Measurements from ENCODE around the gene VASH2.

Gene VASH2

DNA sequence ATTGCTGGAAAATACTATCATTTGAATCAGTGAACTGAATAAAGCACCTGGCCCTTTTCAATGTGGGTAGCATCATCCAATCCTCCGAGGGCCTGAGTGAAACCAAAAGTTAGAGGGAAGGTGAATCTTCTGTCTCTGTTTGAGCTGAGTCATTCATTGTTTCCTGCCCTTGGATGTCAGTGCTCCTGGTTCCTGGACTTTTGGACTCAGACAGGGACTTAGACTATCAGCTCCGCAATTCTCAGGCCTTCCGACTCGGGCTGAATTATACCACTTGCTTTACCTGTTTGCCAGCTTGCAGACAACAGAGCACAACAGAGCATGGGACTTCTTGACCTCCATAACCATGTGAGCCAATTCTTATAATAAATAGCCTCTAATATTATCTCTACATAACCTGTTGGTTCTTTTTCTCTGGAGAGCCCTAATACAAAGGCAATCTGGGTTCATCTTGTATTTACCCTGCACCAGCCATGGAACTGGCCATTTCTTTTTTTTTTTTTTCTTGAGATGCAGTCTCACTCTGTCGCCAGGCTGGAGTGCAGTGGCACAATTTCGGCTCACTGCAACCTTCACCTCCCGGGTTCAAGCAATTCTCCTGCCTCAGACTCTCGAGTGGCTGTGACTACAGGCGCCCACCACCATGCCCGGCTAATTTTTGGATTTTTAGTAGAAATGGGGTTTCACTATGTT is 19.2 kb upstream of the VASH2 start:
- no peak for DNase-seq

DNA sequence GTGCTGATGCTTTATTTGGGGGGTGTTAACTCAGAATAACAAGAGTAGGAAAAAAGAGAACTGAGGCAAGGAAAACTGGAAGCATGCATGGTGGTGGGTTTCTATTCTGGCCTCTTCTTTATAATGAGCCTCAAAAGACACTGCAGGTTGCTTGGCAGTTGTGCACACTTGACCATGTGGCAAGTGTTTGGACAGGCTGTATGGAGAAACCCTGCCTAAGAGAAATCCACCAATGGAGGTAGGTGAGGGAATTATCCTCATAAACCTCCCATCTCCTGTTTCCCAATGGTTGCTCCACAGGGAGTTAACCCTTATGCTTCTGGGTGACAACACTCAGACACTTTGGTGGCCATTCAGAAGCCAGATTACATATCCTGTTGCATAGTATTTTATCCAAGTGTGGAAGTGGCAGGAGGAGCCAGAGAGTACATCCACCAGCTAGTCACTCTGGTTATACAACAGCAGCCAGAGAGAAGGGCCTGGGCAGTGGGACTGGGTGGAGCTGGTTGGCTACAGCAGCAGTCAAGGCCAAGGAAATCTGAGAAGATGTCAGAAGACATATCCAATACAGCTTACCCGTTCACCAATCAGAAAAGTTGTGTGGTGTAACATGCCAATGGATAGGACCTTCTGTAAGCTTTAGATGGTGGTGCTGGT is 16.4 kb upstream of the VASH2 start:
- no peak for DNase-seq

DNA sequence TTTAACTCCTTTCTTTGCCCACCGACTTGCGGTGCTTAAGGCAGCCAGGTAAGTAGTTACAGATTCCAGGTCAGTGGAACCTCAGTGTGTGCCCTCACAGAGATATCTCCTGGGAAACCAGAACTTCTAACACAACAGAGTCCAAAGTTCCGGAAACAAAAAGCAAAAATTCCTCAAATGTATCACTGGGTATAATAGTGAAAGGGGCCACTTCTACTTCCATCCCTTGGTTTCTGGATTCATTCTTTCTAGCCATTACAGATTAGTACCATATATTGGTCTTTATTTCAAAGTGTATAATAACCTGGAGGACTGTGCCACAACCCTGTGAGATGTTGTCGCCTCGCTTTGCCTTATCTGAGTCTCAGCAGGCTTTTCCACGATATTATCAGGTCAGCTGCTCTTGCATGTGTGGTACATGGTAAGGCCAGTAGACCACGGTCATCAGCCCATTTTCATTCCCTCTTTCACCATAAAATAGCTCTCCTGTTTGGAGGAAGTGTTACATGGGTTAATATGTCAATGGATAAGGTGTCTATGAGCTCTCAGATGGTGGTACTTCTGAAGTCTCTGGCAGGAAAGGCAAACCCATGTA is 14.9 kb upstream of the VASH2 start:
- no peak for DNase-seq

DNA sequence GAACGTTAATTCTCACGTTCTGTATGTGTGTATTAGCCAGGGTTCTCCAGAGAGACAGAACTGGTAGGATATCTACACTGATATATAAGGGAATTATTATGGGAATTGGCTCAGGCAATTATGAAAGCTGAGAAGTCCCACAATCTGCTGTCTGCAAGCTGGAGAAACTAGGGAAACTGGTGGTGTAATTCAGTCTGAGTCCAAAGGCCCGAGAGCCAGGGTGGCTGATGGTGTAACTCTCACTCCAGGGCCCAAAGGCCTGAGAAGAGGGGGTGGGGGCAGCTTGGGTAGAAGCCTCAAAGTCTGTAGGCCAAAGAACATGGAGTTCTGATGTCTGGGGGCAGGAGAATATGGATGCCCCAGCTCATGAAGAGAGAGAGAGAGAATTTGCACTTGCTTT is 13.3 kb upstream of the VASH2 start:
- DNase-seq, result no peak

DNA sequence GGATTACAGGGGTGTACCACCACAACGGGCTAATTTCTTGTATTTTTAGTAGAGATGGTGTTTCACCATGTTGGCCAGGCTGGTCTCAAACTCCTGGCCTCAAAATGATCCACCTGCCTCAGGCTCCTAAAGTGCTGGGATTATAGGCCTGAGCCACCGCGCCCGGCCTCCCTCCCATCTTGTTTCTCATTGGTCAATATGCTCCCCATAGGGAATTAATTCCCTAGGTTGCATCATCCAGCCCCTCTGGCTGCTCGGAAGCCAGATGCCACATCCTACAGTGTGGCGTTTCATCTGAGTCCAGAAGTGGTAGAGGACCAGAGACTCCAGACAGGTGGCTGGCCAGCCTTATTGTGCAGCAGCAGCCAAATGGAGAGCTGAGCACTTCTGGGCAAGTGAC is 11.5 kb upstream of the VASH2 start:
- DNase-seq, result no peak

DNA sequence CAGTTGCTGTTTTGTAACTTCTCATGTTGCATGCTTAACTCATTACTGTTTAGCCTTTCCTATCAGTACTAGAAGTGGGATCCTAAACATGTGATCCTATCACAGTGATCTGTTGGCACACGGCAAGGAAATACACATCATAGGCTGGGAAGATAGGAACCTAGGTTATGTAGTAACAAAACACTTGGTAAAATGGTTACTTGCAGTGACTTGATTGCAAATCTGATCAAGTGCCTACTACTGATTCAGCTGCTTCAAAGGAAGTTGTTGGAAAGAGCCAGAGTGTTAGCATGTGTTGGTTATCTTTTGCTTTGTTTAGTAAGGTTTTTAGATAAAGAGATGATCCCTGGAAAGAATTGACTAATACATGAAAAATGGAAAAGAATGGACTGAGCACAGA is 8.9 kb upstream of the VASH2 start:
- no peak for DNase-seq

DNA sequence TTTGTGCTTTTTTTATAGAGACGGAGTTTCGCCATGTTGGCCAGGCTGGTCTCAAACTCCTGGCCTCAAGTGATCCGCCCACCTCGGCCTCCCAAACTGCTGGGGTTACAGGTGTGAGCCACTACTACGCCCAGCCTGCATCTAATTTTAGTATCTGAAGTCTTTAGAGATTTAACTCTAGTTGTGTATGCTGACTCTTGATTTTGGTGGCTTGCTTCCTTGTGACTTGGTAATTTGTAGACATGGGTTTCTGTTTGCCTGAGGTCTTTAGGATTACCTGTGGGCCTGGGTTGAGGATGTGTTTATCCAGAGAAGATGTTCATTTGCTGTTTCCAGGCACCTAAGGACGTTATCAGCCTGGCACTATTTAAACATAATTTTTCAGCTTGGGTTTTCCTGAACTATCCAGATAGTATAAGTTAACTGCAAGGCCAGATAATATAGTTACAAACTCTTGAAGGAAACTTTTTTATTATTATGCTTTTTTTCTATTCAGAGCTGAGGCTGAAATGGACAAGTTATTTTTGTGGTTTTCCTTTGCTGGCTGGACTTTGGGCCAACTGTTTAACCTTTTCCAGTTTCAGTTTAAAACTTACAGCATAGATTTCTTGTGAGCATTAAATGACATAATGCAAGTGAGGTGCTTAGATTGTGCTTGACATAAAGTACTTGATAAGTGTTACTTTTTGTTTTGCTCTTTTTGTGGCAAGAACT is 7.5 kb upstream of the VASH2 start:
- no peak for DNase-seq

DNA sequence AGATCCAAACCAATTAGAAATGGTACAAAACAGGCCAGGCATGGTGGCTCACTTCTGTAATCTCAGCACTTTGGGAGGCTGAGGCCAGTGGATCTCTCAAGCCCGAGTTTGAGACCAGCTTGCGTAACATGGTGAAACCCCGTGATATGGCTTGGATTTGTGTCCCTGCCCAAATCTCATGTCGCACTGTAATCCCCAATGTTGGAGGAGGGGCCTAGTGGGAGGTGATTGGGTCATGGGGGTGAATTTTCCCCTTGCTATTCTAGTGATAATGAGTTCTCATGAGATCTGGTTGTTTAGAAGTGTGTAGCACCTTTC is 7.0 kb upstream of the VASH2 start:
- DNase-seq, result no peak

DNA sequence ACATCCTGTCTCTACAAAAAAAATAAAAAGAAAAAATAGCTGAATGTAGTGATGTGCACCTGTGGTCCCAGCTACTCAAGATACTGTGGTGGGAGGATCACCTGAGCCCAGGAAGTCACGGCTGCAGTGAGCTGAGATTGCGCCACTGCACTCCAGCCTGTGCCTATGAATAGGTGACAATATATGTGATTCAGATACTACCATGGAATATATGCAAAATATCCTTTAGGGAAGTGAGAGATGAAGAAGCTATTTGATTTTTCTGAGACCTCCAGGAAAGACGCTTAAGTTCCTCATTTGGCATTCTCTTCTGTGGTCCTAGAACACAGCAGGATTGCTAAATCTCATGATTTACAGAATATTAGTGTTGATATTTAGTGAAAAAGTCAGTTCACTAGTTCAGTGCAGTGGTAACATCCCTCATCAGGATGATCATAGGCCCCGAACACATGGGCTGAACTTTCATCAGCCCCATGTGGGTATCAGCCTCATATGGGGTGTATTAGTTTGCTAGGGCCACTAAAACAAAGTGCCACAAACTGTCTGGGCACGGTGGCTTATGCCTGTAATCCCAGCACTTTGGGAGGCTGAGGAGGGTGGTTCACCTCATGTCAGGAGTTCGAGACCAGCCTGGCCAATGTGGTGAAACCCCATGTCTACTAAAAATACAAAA is 6.0 kb upstream of the VASH2 start:
- no peak for DNase-seq

DNA sequence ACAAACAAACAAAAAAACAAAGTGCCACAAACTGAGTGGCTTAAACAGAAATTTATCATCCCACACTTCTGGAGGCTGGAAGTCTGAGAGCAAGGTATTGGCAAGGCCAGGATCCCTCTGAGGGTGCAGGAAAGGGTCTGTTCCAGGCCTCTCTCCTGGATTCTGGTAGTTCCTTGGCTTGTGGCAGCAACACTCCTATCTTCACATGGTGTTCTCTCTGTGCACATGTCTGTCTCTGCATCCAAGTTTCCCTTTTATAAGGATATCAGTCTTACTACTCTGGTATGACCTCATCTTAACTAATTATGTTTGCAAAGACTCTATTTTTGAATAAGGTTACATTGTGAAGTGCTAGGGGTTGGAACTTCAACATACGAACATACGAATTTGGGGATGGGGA is 5.3 kb upstream of the VASH2 start:
- DNase-seq, result no peak

DNA sequence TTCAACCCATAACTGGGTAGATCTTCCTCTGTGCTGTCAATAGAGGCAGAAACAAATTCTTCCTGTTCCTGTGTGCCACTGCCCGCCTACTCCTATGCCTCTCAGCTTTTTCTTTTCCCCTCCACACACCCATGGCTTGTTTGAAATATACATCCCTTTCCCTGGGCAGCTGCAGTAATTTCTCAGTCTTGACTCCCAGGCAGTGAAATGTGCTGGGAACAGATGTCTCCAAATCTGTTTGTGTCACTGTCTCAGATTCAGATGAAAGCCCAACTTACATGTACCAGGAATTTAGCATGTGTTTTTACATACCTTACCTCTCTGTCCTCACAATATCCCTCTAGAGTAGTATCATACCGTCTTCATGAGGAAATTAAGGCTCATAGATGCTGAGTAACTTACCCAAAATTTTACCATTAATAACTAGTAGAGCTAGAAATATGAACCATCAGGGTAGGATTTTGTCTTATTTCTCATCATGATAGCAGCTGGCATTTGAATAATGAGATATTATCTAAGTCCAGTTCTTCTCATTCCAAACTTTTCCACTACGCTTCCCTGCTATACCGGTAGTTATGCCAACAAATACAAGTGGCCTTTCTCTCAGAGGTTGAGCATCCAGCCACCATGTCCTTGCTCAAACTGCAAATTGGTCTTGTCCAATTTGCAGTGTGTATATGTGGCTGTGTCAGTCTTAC is 4.7 kb upstream of the VASH2 start:
- no peak for DNase-seq

DNA sequence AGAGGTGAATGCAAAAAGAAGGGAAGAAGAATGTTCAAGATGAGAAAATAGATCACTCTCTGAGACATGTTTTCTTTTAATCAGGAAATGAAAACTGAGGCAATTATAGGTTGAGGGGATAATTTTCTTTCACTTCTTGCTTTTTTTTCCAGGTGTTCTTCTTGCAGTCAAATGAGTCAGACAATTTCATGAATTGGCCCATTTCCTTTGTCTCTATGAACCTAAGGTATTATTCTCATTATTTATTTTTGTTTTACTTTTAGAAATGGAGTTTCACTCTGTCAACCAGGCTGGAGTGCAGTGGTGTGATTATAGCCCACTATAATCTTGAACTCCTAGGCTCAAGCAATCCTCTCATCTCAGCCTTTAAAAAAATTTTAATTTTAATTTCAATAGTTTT is 3.5 kb upstream of the VASH2 start:
- no peak for DNase-seq

DNA sequence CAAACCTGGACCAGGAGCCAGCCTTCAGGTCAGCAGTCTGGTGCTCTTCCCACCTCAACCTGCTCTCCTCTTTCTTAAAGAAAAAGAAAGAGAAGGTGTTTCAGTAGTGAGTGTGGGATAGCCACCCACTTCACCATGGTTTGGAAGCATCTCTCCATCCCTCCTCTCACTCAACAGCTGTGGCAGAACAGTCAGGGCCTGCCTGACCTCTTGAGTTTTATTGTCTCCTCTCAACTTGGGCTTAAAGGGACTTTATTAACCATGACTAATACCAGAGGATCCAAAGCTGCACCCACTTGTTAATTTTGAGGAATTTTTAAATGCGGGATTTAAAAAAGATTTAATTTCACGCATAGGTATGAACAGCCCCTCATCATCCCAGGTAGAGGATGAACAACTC is 570 bp upstream of the VASH2 start:
- no peak for DNase-seq

DNA sequence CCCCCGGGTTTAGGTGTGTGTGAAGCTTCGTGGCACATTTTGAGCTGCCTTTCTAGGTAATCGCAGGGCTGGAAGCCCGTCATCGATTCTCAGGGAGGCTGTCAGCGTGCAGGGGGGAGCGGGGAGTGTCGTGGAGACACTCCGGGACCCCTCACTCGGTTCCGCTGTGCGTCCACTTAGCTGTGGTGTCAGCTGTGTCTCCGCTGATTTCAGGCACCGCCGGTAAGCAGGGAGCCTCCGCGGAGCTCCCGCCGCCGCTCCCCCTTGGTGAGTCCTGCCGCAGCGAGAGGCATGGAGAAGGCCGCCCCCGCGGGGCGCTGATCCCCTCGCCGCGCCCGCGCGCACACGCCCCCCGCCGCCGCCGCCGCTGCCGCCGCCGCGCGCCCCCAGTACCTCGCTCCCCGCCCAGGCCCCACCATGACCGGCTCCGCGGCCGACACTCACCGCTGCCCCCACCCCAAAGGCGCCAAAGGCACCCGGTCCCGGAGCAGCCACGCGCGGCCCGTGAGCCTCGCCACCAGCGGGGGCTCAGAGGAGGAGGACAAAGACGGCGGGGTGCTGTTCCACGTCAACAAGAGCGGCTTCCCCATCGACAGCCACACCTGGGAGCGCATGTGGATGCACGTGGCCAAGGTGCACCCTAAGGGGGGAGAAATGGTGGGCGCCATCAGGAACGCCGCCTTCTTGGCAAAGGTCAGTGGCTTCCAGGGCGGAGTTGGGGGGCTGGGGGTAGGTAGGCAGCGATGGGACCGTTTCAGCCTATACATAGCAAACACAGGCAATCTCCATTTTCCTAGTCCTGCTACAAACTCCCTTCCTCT is 995 bp downstream of the VASH2 start:
- no peak for DNase-seq

DNA sequence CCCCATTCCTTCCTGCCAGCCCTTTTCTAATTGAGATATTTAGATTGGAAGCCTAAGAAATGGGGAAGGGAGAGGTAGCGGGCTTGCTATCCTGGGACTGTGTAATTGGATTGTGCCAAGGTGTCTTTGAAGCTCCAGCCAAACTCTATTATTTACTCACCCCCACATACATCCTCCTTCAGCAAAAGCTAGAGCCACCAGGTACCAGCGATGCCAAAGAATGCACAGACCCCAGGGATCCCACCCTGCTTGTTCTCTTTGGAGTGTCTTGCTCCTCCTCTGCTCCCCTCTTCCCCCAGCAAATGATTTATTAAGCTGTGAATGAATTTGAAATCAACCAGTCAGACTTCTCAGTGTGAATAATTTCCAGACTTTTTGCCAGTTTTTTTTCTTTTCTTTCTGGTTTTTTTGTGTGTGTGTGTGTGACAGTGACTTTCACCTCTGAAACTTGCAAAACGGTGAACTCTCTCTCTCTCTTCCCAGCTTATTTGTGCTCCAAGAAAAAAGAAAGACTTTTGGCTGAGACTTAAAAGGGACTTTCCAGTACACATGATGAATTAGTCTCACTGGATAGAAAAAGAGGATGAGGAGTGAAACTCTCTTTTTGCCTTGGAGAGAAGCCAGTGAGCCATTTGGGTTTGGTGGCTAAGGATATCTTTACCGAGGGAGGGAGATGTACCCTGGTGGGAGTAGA is 1.8 kb downstream of the VASH2 start:
- no peak for DNase-seq

DNA sequence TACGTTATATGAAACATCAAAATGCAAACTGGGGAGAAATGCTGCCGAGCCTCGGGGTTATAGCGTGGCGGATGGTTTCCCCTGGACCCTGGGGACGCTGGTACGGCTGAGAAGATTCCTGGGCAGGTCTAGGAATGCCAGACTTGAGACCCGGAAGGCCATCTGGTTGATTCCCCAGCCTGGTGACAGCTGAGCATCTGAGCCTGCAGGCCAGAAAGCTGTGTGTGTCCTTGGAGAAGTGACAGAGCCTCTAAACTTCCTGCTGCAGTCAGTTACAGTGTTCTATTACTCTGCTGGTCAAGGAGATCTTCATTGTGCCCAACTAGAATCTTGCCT is 2.3 kb downstream of the VASH2 start:
- DNase-seq, result no peak

DNA sequence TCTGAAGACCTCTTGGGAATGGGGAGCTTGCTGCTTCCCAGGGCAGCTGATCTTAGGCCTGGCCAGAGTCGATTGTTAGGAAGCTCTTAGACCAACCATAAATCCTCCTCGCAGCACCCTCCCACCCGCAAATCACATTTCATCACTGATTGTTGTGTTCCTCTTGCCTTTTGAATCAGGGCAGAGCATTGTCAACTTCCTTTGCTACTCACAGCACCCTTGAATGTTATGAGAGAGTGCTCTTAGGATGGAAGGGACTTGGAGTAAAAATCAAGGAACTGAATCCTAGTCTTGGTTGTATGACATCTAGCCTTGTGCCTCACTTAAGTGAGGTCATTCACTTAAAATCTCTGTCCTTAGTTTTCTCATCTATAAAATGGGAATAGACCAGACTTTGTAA is 3.0 kb downstream of the VASH2 start:
- DNase-seq, result no peak

DNA sequence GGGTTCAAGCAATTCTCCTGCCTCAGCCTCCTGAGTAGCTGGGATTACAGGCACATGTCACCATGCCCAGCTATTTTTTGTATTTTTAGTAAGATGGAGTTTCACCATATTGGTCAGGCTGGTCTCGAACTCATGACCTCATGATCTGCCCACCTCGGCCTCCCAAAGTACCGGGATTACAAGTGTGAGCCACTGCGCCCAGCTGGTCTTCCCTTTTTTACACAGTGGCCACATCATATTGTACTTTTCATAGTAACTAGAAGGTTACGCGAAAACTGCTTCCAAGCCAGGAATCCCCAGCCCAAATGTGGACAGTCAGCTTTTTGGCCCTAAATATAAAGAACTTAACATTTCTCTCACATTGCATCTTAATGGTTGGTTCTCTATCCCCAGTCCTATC is 4.2 kb downstream of the VASH2 start:
- DNase-seq, result no peak

DNA sequence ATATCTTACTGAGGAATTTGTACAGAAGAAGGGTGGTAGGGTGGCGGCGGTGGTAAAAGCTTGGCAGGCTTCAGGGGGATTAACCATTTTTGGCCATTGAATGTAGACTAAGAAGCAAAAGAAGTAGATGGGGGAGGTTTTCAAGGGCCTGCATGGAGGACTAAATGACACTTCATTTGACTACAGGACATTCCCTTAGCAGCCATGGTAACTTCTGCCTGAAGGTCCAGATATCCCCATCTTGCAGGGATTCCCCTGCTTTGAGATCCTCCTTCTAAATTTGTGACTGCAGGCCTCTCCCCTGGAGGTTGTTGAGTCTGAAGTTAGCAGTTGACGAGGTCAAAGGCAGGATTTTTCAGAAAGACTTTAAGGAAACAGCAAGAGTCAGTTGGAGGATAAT is 4.8 kb downstream of the VASH2 start:
- DNase-seq, result no peak

DNA sequence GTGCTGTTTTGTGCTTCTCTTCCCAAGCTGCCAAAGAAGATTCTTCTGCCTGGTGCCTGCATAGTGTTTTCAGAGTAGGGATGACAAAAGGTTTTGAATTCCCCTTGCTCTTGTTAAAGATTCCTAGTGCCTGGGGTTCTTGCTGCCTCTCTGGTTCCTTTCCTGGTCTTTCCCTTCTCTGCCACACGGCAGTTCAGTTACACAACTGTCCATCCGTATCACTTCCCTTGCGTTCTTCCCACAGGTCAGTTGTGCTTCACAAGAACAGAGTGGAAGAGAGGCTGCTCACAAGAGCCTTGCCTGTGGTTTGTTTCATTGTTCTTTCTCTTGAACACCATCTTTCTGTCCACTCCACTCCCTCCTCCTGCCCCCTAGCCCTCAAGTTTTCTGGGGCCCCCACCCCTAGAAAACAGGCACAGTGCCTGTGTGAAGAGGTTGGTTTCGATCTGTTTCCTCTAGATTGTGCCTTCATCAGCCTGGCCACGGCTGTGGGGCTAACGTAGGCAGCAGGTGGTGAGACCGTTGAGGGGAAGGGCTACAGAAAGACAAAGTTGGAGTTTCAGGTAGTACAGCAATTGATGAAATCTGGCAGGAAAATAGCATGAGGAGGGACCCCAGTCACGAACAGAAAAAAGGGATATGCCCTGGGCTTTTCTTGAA is 5.8 kb downstream of the VASH2 start:
- no peak for DNase-seq

DNA sequence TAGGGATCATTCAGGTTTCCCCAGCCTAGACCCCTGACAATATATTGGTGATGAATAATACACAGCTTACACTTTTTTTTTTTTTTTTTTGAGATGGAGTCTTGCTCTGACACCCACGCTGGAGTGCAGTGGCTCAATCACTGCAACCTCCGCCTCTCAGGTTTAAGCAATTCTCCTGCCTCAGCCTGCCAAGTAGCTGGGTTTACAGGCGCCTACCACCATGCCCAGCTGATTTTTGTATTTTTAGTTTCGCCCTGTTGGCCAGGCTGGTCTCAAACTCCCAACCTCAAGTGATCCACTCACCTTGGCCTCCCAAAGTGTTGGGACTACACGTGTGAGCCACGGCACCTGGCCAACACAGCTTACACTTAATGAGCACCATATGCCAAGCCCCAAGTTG is 7.2 kb downstream of the VASH2 start:
- DNase-seq, result no peak

All from effector CD8-positive, alpha-beta T cell (primary cell).